Measurements from ENCODE around the gene UBAC1. TPM values are rescaled to one million over a fixed set of nuclear protein-coding genes. Genes with fewer than 3 reads are reported as not detected.

Gene UBAC1
- total and polyA plus RNA-seq, 9 of the 15 experiments (the other 6 are each of a cell fraction or from before 2014, with no cell fraction given), result 94.0 to 399 (median 228) TPM

- TF ChIP-seq HDAC3 (IDR thresholded peaks at IDR 0.05; ENCODE audit: borderline replicate concordance, partially characterized antibody), result no peak
- 0 out of 2 replicates have a peak, but pooled peaks have one; percentile 22 for TF ChIP-seq SUPT5H (IDR thresholded peaks at IDR 0.05)
- no peak for TF ChIP-seq E2F4 (CRISPR knock-in tag; IDR thresholded peaks at IDR 0.05; ENCODE audit: low read depth)
- TF ChIP-seq ZNF431 (CRISPR knock-in tag; IDR thresholded peaks at IDR 0.05), result no peak
- no peak for TF ChIP-seq ZBTB2 (IDR thresholded peaks at IDR 0.05)
- no peak for TF ChIP-seq E2F1 (CRISPR knock-in tag; IDR thresholded peaks at IDR 0.05)
- no peak for TF ChIP-seq ZNF707 (CRISPR knock-in tag; conservative IDR thresholded peaks at IDR 0.05)
- TF ChIP-seq POLR2A (conservative IDR thresholded peaks at IDR 0.05), result 0 out of 2 replicates have a peak, but pooled peaks have one; percentile 4
- no peak for TF ChIP-seq ZFP36 (IDR thresholded peaks at IDR 0.05; ENCODE audit: low read depth, low read length, partially characterized antibody)
- TF ChIP-seq ZNF639 (CRISPR knock-in tag; conservative IDR thresholded peaks at IDR 0.05 in 1 of 2, IDR thresholded peaks at IDR 0.05 in 1 of 2), result no peak
- no peak for TF ChIP-seq HIVEP1 (CRISPR knock-in tag; IDR thresholded peaks at IDR 0.05)
- no peak for TF ChIP-seq ZNF668 (CRISPR knock-in tag; IDR thresholded peaks at IDR 0.05)
- TF ChIP-seq NFXL1 (CRISPR knock-in tag; IDR thresholded peaks at IDR 0.05), result no peak
- no peak for TF ChIP-seq DPF2 (IDR thresholded peaks at IDR 0.05)
- no peak for TF ChIP-seq PHB (CRISPR knock-in tag; IDR thresholded peaks at IDR 0.05)
- no peak for TF ChIP-seq DEAF1 (CRISPR knock-in tag; IDR thresholded peaks at IDR 0.05)
- TF ChIP-seq KLF1 (tag; IDR thresholded peaks at IDR 0.05), result no peak
- TF ChIP-seq DNMT1 (IDR thresholded peaks at IDR 0.05), result no peak
- TF ChIP-seq ZBTB9 (CRISPR knock-in tag; IDR thresholded peaks at IDR 0.05), result no peak
- no peak for TF ChIP-seq RBM14 (IDR thresholded peaks at IDR 0.05; ENCODE audit: borderline replicate concordance, insufficient read depth, low read depth, low read length)
These were observed 30.5 kb downstream of the UBAC1 start (continued) for GRCh38 chr9:135930446-135931345.
